ENCODE data around the gene MICAL1.

- TF ChIP-seq, protein P1, sequence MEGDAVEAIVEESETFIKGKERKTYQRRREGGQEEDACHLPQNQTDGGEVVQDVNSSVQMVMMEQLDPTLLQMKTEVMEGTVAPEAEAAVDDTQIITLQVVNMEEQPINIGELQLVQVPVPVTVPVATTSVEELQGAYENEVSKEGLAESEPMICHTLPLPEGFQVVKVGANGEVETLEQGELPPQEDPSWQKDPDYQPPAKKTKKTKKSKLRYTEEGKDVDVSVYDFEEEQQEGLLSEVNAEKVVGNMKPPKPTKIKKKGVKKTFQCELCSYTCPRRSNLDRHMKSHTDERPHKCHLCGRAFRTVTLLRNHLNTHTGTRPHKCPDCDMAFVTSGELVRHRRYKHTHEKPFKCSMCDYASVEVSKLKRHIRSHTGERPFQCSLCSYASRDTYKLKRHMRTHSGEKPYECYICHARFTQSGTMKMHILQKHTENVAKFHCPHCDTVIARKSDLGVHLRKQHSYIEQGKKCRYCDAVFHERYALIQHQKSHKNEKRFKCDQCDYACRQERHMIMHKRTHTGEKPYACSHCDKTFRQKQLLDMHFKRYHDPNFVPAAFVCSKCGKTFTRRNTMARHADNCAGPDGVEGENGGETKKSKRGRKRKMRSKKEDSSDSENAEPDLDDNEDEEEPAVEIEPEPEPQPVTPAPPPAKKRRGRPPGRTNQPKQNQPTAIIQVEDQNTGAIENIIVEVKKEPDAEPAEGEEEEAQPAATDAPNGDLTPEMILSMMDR (IDR thresholded peaks at IDR 0.05): no peak
- TF ChIP-seq POLR2AphosphoS2 (conservative IDR thresholded peaks at IDR 0.05; ENCODE audit: low read length) (no peak), TP53 (CRISPR knock-in tag; IDR thresholded peaks at IDR 0.05) (no peak)
These were observed 25.5 kb upstream of the MICAL1 start for GRCh38 chr6:109480993-109481480.

All from A549 (cell line).